Hematopoietic multipotent progenitor cell (in vitro differentiated cells): ENCODE results near the gene KRTAP10-3. TPM values are rescaled to one million over a fixed set of nuclear protein-coding genes. Genes with fewer than 3 reads are reported as not detected.
"Not testable (repeated sequence)": the region's sequence is repeated elsewhere in the genome, so short reads cannot be mapped to it uniquely, and the experiment has no call there.

ENCODE experiments used
- DNase-seq, 3 donors: peaks; one replicate each; pipeline ENCODE4 v3.0.0-alpha.2; 2011 to 2015; ENCODE audit warnings: low read depth in 2 of 3, low spot score in 2 of 3
- total RNA-seq: library from RNA; depleted of rRNA; stranded (reverse); fragments of >200 nt; gene quantifications from one replicate; pipeline ENCODE4 v1.2.3, GENCODE V29; 2012

KRTAP10-3 gene
- total RNA-seq, 1 donor = not detected

GRCh38 chr21:44572959-44573583, 14.5 kb upstream of the KRTAP10-3 start:
- DNase-seq = no peak

- no peak for DNase-seq
These were observed 13.5 kb upstream of the KRTAP10-3 start for GRCh38 chr21:44571844-44572782.

GRCh38 chr21:44571296-44571695, 12.7 kb upstream of the KRTAP10-3 start:
- no peak for DNase-seq

DNA sequence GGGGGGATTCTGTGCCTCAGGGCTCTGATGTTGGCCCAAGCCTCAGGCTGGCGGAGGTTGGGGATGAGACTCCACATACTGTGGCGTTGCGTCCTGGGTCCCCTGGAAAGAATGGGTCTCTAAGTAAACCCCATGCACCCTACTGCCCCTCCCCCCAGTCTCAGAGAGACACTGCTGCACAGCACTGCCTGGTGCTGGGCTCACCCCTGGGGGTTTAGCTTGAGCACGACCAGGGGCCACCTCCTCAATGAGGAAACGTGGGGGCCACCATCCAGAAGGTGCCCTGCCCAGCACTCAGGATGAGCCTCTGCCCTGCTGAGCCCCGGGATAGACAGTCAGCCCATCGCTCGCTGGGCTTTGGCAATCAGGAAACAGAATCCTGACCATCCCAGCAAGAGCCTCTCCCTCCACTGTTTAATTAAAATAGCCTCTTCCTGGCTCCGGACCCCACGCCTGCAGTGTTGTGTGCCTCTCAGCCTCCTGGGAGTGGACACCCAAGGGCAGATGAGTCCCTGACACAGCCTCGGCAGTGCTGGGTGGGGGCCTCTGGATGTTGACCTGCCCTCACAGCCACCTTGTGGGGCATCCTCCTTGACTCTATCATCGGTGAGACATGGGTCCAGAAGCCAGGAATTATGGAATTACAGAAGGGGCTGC, 11.4 kb upstream of the KRTAP10-3 start:
- DNase-seq = no peak

- no peak for DNase-seq
These were observed 10.3 kb upstream of the KRTAP10-3 start for GRCh38 chr21:44568667-44569556.

- no peak for DNase-seq
These were observed 9.7 kb upstream of the KRTAP10-3 start for GRCh38 chr21:44568261-44568660.

GRCh38 chr21:44567481-44568171, 9.0 kb upstream of the KRTAP10-3 start:
- DNase-seq = no peak

DNA sequence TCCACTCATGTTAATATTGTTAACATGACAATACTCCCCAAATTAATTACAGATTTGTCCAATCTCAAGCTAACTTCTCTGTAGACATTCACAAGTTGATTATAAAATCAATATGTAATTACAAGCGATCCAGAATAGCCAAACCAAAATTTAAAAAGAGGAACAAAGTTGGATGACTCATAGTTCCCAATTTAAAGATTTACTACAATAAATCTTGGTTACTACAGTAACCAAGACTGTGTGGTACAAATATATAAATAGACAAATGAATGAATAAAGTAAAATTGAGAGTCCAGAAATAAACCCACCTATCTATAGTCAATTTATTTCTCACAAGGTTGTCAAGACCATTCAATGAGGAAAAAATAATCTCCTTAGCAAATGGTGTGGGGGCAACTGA, 7.8 kb upstream of the KRTAP10-3 start:
- peak in 2 of 3 donors; percentile 57 to 83 for DNase-seq

DNA sequence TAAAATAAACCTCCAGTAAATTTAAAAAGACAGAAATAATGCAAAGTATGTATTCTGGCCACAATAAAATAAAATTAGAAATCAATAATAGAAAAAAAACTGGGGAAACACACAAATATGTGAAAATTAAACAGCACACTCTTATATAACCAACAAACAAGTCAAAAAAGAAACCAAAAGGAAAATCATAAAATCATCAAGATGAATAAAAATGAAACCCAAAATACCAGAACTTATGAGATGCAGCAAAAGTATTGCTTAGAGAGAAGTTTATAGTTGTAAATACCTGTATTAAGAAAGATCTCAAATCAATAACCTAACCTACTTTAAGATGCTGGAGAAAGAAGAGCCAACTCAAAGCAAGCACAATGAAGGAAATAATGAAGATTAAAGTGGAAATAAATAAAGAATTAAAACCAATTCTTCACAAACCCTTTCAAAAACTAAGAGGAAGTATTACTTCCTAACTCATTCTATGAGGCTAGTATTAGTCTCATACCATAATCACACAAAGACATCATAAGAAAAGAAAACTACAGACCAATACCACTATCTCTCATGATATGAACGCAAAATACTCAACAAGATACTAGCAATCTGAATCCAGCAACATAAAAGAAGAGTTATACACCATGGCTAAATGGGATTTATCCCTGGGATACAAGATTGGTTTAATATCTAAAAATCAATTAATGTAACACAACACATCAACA, 6.4 kb upstream of the KRTAP10-3 start:
- no peak for DNase-seq

DNA sequence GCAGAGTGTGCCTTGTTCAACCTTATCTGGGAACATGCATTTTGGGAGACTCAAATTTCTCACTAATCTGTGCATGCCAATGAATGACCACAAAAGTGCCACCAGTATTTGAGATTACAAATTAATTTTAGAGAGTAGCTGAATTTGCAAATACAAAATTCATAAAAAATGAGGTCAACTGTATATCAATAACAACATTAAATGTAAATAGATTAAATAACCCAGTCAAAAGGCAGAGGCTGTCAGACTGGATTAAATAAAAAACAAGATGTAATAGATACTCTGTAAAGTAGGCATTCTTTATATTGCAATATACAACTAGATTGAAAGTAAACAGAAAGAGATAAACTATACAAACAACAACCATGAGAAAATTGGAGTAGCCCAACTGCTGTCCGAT, 5.5 kb upstream of the KRTAP10-3 start:
- DNase-seq = no peak

- not testable (repeated sequence) for DNase-seq
These were observed 293 bp downstream of the KRTAP10-3 start for GRCh38 chr21:44558329-44558675.

- no peak for DNase-seq
These were observed 885 bp downstream of the KRTAP10-3 start for GRCh38 chr21:44557491-44558328.

GRCh38 chr21:44556879-44557278, 1.7 kb downstream of the KRTAP10-3 start:
- no peak for DNase-seq

DNA sequence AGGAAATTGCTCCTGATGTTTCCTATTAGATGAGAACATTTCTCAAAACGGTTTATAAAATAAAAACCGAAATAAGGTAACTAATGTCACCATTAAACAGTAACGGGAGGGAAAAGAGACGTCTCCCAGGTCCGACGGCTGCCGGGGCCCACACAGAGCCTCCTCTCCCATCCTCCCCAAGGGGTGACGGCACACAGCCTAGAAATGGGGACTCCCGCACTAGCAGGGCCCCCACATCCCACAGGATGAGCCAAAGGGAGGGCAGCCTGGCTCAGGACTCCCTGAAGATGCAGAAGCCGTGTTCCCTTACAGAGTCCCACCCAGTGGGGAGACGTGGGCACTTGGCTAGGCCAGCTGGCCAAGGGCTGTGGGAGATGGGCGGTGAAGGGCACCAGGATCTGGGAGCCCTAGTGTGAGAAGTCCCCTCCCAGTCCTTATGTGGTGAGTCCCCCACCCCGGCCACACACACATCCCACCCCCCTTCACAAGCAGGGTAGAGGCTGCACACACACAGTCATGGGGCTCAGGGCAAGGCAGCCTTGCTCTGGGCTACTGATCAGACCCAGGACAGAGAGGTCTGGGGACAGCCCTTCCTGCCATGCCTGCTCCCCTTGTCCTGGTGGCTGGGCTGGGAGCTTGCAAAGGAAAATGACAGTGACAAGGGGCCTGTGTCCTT, 3.3 kb downstream of the KRTAP10-3 start:
- DNase-seq = no peak

- no peak for DNase-seq
These were observed 5.9 kb downstream of the KRTAP10-3 start for GRCh38 chr21:44552681-44553080.

- no peak for DNase-seq
These were observed 6.5 kb downstream of the KRTAP10-3 start for GRCh38 chr21:44552136-44552535.

GRCh38 chr21:44551340-44551961, 7.1 kb downstream of the KRTAP10-3 start, which contains the start of gene KRTAP10-2:
Gene KRTAP10-2 (minus strand): TSS chr21:44551505. CDS start chr21:44551458, 47 bp downstream.
- no peak for DNase-seq
